Measurements from ENCODE around the gene HBP1. TPM values are rescaled to one million over a fixed set of nuclear protein-coding genes. Genes with fewer than 3 reads are reported as not detected.

HBP1 gene
- total RNA-seq, 1 donor from 2014 or later = 51.7 TPM

- no peak for TF ChIP-seq CTCF (IDR thresholded peaks at IDR 0.05; ENCODE audit: insufficient read depth, low read length, poor library complexity, severe bottlenecking)
- Histone ChIP-seq H3K36me3 (ENCODE audit: control insufficient read depth, insufficient read depth, low read length) (no peaks in the 10 kb centered on the region), H3K27me3 (ENCODE audit: control insufficient read depth, insufficient read depth, low read length) (no peaks in the 10 kb centered on the region), H3K4me3 (ENCODE audit: low read depth, low read length) (no peak overlapping the region)
- no peak for DNase-seq (ENCODE audit: low read depth)
These were observed 39.8 kb downstream of the HBP1 start for GRCh38 chr7:107208563-107208962.

GRCh38 chr7:107209565-107209964 is 40.8 kb downstream of the HBP1 start:
- DNase-seq (ENCODE audit: low read depth) = no peak
- Histone ChIP-seq H3K36me3 (ENCODE audit: control insufficient read depth, insufficient read depth, low read length) (no peaks in the 10 kb centered on the region), H3K4me3 (ENCODE audit: low read depth, low read length) (no peak overlapping the region), H3K27me3 (ENCODE audit: control insufficient read depth, insufficient read depth, low read length) (no peaks in the 10 kb centered on the region)
- no peak for TF ChIP-seq CTCF (IDR thresholded peaks at IDR 0.05; ENCODE audit: insufficient read depth, low read length, poor library complexity, severe bottlenecking)

GRCh38 chr7:107210400-107210799 is 41.6 kb downstream of the HBP1 start:
- Histone ChIP-seq H3K27me3 (ENCODE audit: control insufficient read depth, insufficient read depth, low read length) (no peaks in the 10 kb centered on the region), H3K36me3 (ENCODE audit: control insufficient read depth, insufficient read depth, low read length) (no peaks in the 10 kb centered on the region), H3K4me3 (ENCODE audit: low read depth, low read length) (no peak overlapping the region)
- DNase-seq (ENCODE audit: low read depth) = no peak
- TF ChIP-seq CTCF (IDR thresholded peaks at IDR 0.05; ENCODE audit: insufficient read depth, low read length, poor library complexity, severe bottlenecking) = no peak

- Histone ChIP-seq H3K36me3 (ENCODE audit: control insufficient read depth, insufficient read depth, low read length) (no peaks in the 10 kb centered on the region), H3K4me3 (ENCODE audit: low read depth, low read length) (no peak overlapping the region), H3K27me3 (ENCODE audit: control insufficient read depth, insufficient read depth, low read length) (no peaks in the 10 kb centered on the region)
- no peak for DNase-seq (ENCODE audit: low read depth)
- no peak for TF ChIP-seq CTCF (IDR thresholded peaks at IDR 0.05; ENCODE audit: insufficient read depth, low read length, poor library complexity, severe bottlenecking)
These were observed 43.9 kb downstream of the HBP1 start for GRCh38 chr7:107212725-107213124.

GRCh38 chr7:107213193-107213788 is 44.5 kb downstream of the HBP1 start:
- no peak for DNase-seq (ENCODE audit: low read depth)
- H3K4me3 ChIP-seq (ENCODE audit: low read depth, low read length) = no peak overlapping the region
- no peaks in the 10 kb centered on the region for H3K27me3 ChIP-seq (ENCODE audit: control insufficient read depth, insufficient read depth, low read length)
- no peaks in the 10 kb centered on the region for H3K36me3 ChIP-seq (ENCODE audit: control insufficient read depth, insufficient read depth, low read length)
- TF ChIP-seq CTCF (IDR thresholded peaks at IDR 0.05; ENCODE audit: insufficient read depth, low read length, poor library complexity, severe bottlenecking) = no peak

GRCh38 chr7:107213945-107214344 is 45.1 kb downstream of the HBP1 start:
- Histone ChIP-seq H3K27me3 (ENCODE audit: control insufficient read depth, insufficient read depth, low read length) (no peaks in the 10 kb centered on the region), H3K4me3 (ENCODE audit: low read depth, low read length) (no peak overlapping the region), H3K36me3 (ENCODE audit: control insufficient read depth, insufficient read depth, low read length) (no peaks in the 10 kb centered on the region)
- no peak for TF ChIP-seq CTCF (IDR thresholded peaks at IDR 0.05; ENCODE audit: insufficient read depth, low read length, poor library complexity, severe bottlenecking)
- no peak for DNase-seq (ENCODE audit: low read depth)

All from kidney epithelial cell (primary cell).